Loucy (cell line): ENCODE data around the gene USP34.
"Not testable (repeated sequence)": the region's sequence is repeated elsewhere in the genome, so short reads cannot be mapped to it uniquely, and the experiment has no call there.

Source experiments
- H2AFZ ChIP-seq: fragments of 200-600 bp; sonication (generic); 2 replicates; pipeline ENCODE4 v1.6.0; 2016; ENCODE audit warnings: antibody characterized with exemption, mild to moderate bottlenecking, low read length, moderate library complexity
- H3F3A ChIP-seq: fragments of 200-600 bp; 2 replicates; pipeline ENCODE4 v1.6.0; 2016; ENCODE audit warnings: antibody characterized with exemption, low read depth, mild to moderate bottlenecking
- H3K27me3 ChIP-seq: fragments of 200-600 bp; sonication (generic); 2 replicates; pipeline ENCODE4 v1.6.1; 2014; ENCODE audit warnings: low read length, mild to moderate bottlenecking; ENCODE audit not compliant: insufficient read depth, poor library complexity, severe bottlenecking
- H3K36me3 ChIP-seq: fragments of 200-600 bp; sonication (generic); 2 replicates; pipeline ENCODE4 v1.6.1; 2016; ENCODE audit warnings: low read length; ENCODE audit not compliant: insufficient read depth
- H3K4me1 ChIP-seq: fragments of 200-600 bp; sonication (generic); 2 replicates; pipeline ENCODE4 v1.5.1; 2014; ENCODE audit warnings: low read length, mild to moderate bottlenecking; ENCODE audit not compliant: insufficient read depth, poor library complexity, severe bottlenecking
- H3K4me2 ChIP-seq: fragments of 200-600 bp; sonication (generic); 2 replicates; pipeline ENCODE4 v1.6.0; 2014; ENCODE audit warnings: antibody characterized with exemption, low read length, low read depth, mild to moderate bottlenecking; ENCODE audit not compliant: poor library complexity, severe bottlenecking
- H3K4me3 ChIP-seq: fragments of 200-600 bp; sonication (generic); 2 replicates; pipeline ENCODE4 v1.5.1; 2014; ENCODE audit warnings: low read length, mild to moderate bottlenecking, mixed read lengths; ENCODE audit not compliant: poor library complexity, severe bottlenecking
- H3K79me2 ChIP-seq: fragments of 200-600 bp; sonication (generic); 2 replicates; pipeline ENCODE4 v1.6.1; 2014; ENCODE audit warnings: low read length; ENCODE audit not compliant: insufficient read depth
- H3K9ac ChIP-seq: fragments of 200-600 bp; sonication (generic); 2 replicates; pipeline ENCODE4 v1.6.0; 2014; ENCODE audit warnings: mild to moderate bottlenecking, low read depth, low read length, moderate library complexity; ENCODE audit not compliant: poor library complexity, severe bottlenecking
- H3K9me2 ChIP-seq: fragments of 200-600 bp; sonication (generic); replicated peaks from 2 replicates; pipeline ENCODE4 v1.6.1; 2016; ENCODE audit warnings: low read depth, low read length, mixed read lengths
- H3K9me3 ChIP-seq: fragments of 200-600 bp; sonication (generic); 2 replicates; pipeline ENCODE4 v1.6.1; 2014; ENCODE audit warnings: mild to moderate bottlenecking, antibody characterized with exemption, low read length, low read depth; ENCODE audit not compliant: insufficient read depth
- H4K20me1 ChIP-seq: fragments of 200-600 bp; sonication (generic); 2 replicates; pipeline ENCODE4 v1.6.0; 2014; ENCODE audit warnings: antibody characterized with exemption, low read length, mild to moderate bottlenecking; ENCODE audit not compliant: insufficient read depth, poor library complexity, severe bottlenecking
- EZH2phosphoT487 ChIP-seq: fragments of 200-600 bp; IDR thresholded peaks from 2 replicates; pipeline ENCODE4 v1.6.1; 2018; ENCODE audit warnings: antibody characterized with exemption, mild to moderate bottlenecking, moderate library complexity, borderline replicate concordance
- TF ChIP-seq, protein P1 (sequence below): fragments of 200-600 bp; sonication (generic); conservative IDR thresholded peaks from 2 replicates; pipeline ENCODE4 v1.5.1; 2014; ENCODE audit warnings: mild to moderate bottlenecking, antibody characterized with exemption, low read length

Gene USP34

DNA sequence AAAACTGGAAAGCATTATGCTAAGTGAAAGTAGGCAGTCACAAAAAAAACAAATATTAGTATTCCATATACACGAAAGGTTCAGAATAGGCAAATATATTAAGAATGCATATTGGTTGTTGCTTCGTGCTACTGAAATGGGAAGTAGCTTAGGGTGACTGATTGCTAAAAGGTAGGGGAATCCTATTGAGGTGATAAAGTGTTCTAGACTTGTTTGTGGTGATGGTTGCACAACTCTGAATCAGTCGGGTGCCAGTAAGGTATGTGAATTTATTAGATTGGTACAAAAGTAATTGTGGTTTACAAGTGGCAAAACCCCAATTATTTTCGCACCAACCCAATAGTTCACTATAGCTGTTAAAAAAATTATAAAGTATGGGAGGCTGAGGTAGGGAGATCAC lies 20.7 kb downstream of the USP34 start:
- Histone ChIP-seq H3K27me3 (no peaks in the 10 kb centered on the region), H3K36me3 (0 out of 2 replicates have a peak, but pooled peaks cover 4% of the 10 kb centered on the region), H3F3A (no peaks in the 10 kb centered on the region), H3K9ac (no peak overlapping the region), H3K4me2 (no peak overlapping the region), H4K20me1 (peaks cover 50% of the 10 kb centered on the region), H3K4me3 (no peak overlapping the region), H3K4me1 (no peaks in the 10 kb centered on the region), H3K79me2 (peaks cover 97% of the 10 kb centered on the region), H2AFZ (no peak overlapping the region), H3K9me2 (no peaks in the 10 kb centered on the region), H3K9me3 (no peaks in the 10 kb centered on the region)
- TF ChIP-seq, protein P1, sequence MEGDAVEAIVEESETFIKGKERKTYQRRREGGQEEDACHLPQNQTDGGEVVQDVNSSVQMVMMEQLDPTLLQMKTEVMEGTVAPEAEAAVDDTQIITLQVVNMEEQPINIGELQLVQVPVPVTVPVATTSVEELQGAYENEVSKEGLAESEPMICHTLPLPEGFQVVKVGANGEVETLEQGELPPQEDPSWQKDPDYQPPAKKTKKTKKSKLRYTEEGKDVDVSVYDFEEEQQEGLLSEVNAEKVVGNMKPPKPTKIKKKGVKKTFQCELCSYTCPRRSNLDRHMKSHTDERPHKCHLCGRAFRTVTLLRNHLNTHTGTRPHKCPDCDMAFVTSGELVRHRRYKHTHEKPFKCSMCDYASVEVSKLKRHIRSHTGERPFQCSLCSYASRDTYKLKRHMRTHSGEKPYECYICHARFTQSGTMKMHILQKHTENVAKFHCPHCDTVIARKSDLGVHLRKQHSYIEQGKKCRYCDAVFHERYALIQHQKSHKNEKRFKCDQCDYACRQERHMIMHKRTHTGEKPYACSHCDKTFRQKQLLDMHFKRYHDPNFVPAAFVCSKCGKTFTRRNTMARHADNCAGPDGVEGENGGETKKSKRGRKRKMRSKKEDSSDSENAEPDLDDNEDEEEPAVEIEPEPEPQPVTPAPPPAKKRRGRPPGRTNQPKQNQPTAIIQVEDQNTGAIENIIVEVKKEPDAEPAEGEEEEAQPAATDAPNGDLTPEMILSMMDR, result no peak
- no peak for TF ChIP-seq EZH2phosphoT487

GRCh38 chr2:61448229-61448628 lies 22.7 kb downstream of the USP34 start:
- H3K9ac ChIP-seq, result no peak overlapping the region
- no peak overlapping the region for H2AFZ ChIP-seq
- H3K9me2 ChIP-seq, result no peaks in the 10 kb centered on the region
- no peak for TF ChIP-seq EZH2phosphoT487
- TF ChIP-seq, protein P1, result no peak
- no peak overlapping the region for H3K4me2 ChIP-seq
- H3K27me3 ChIP-seq, result no peaks in the 10 kb centered on the region
- H4K20me1 ChIP-seq, result peaks cover 52% of the 10 kb centered on the region
- peaks cover 4% of the 10 kb centered on the region; the same call in 1 of the 2 replicates for H3K36me3 ChIP-seq
- H3F3A ChIP-seq, result no peaks in the 10 kb centered on the region
- H3K4me1 ChIP-seq, result no peaks in the 10 kb centered on the region
- H3K79me2 ChIP-seq, result peaks cover 97% of the 10 kb centered on the region
- H3K4me3 ChIP-seq, result no peak overlapping the region
- no peaks in the 10 kb centered on the region for H3K9me3 ChIP-seq

- H3K4me2 ChIP-seq, H3F3A ChIP-seq: not testable (repeated sequence)
- H3K79me2 ChIP-seq, result peaks cover 99% of the 10 kb centered on the region
Observed at GRCh38 chr2:61446971-61447370, 23.9 kb downstream of the USP34 start.

GRCh38 chr2:61443342-61444041 lies 27.4 kb downstream of the USP34 start:
- Histone ChIP-seq H3K4me3 (no peak overlapping the region), H4K20me1 (peaks cover 57% of the 10 kb centered on the region), H3F3A (no peaks in the 10 kb centered on the region), H3K27me3 (no peaks in the 10 kb centered on the region), H3K9me2 (no peaks in the 10 kb centered on the region), H3K79me2 (peaks cover 96% of the 10 kb centered on the region), H2AFZ (no peak overlapping the region), H3K4me2 (no peak overlapping the region), H3K9ac (no peak overlapping the region), H3K4me1 (no peaks in the 10 kb centered on the region), H3K36me3 (no peaks in the 10 kb centered on the region; the same call in 1 of the 2 replicates), H3K9me3 (no peaks in the 10 kb centered on the region)
- TF ChIP-seq, protein P1, result no peak

More at GRCh38 chr2:61446971-61447370, 23.9 kb downstream of the USP34 start:
- H3K9me2 ChIP-seq, H3K4me1 ChIP-seq, H2AFZ ChIP-seq, H3K9ac ChIP-seq, H3K36me3 ChIP-seq, H3K9me3 ChIP-seq, H3K4me3 ChIP-seq, H3K27me3 ChIP-seq: not testable (repeated sequence)
- peaks cover 56% of the 10 kb centered on the region for H4K20me1 ChIP-seq
